GM13977 (cell line): ENCODE measurements around the gene SLC7A10.

Experiments used
- DNase-seq: peaks from one replicate; pipeline ENCODE4 v3.0.0; 2012; ENCODE audit warnings: low spot score
- CTCF ChIP-seq: IDR thresholded peaks from 2 replicates; pipeline ENCODE4 v1.5.1; 2012; ENCODE audit warnings: mild to moderate bottlenecking, control low read depth; ENCODE audit not compliant: insufficient read depth; ENCODE audit errors: extremely low read depth, missing control alignments
- in situ Hi-C: fragments of 300-500 bp; cut with MboI; formaldehyde crosslinking; loops from one replicate; pipeline ENCODE4 v1.12.0; 2022; ENCODE audit warnings: low sequenced_read_pairs, low pct_unique_long_range_greater_than_20kb, mixed read lengths, inconsistent platforms; ENCODE audit not compliant: unreplicated experiment

Gene SLC7A10

GRCh38 chr19:33176670-33177416 is 48.8 kb downstream of the SLC7A10 start:
- in situ Hi-C loops: no loop called here
- peak; percentile 98 for DNase-seq
- TF ChIP-seq CTCF: no peak

- DNase-seq: peak; percentile 9
- TF ChIP-seq CTCF: no peak
- in situ Hi-C loops: no loop called here
Measured at GRCh38 chr19:33175886-33176669, 49.6 kb downstream of the SLC7A10 start.

- peak; percentile 6 for DNase-seq
- no peak for TF ChIP-seq CTCF
- in situ Hi-C loops: no loop called here
Measured at GRCh38 chr19:33175156-33175782, 50.4 kb downstream of the SLC7A10 start.

- in situ Hi-C loops: no loop called here
- no peak for DNase-seq
- TF ChIP-seq CTCF: no peak
Measured at GRCh38 chr19:33174186-33174585, 51.5 kb downstream of the SLC7A10 start.

- no peak for DNase-seq
- no peak for TF ChIP-seq CTCF
- in situ Hi-C loops: no loop called here
Measured at GRCh38 chr19:33171916-33172359, 53.7 kb downstream of the SLC7A10 start.

GRCh38 chr19:33171222-33171795 is 54.3 kb downstream of the SLC7A10 start:
- no peak for DNase-seq
- in situ Hi-C loops: no loop called here
- TF ChIP-seq CTCF: no peak
